GM12878 (cell line): ENCODE data around the gene ARHGEF18. TPM values are rescaled to one million over a fixed set of nuclear protein-coding genes. Genes with fewer than 3 reads are reported as not detected.

Experiments
- BACH1 ChIP-seq: fragments of 450-650 bp; IDR thresholded peaks from 2 replicates; pipeline ENCODE4 v1.6.1; 2017; ENCODE audit warnings: mild to moderate bottlenecking, borderline replicate concordance
- BMI1 ChIP-seq: fragments of 450-650 bp; IDR thresholded peaks from 2 replicates; pipeline ENCODE4 v1.6.1; 2016; ENCODE audit warnings: mild to moderate bottlenecking, moderate library complexity, borderline replicate concordance
- CTCF ChIP-seq, 3 experiments: IDR thresholded peaks in 2 of 3; conservative IDR thresholded peaks in 1 of 3; 2 replicates each; pipeline ENCODE4 v1.5.1; 2011; ENCODE audit warnings: low read depth in 3 of 3, low read length in 3 of 3, mild to moderate bottlenecking in 3 of 3, control low read depth in 2 of 3, moderate library complexity in 2 of 3, inconsistent platforms in 1 of 3, mixed read lengths in 1 of 3; ENCODE audit not compliant: control insufficient read depth in 2 of 3, insufficient read depth in 1 of 3; ENCODE audit errors: extremely low read depth in 1 of 3
- CUX1 ChIP-seq: IDR thresholded peaks from 2 replicates; pipeline ENCODE4 v1.6.1; 2012; ENCODE audit warnings: improper control_type of control experiment, low read depth, low read length; ENCODE audit not compliant: insufficient replicate concordance
- DPF2 ChIP-seq: fragments of 450-650 bp; IDR thresholded peaks from 2 replicates; pipeline ENCODE4 v1.6.1; 2017; ENCODE audit warnings: mild to moderate bottlenecking
- EED ChIP-seq: sonication (generic); IDR thresholded peaks from 2 replicates; pipeline ENCODE4 v1.6.1; 2016; ENCODE audit warnings: antibody characterized with exemption, low read depth
- JUND ChIP-seq: IDR thresholded peaks from 2 replicates; pipeline ENCODE4 v1.6.1; 2012; ENCODE audit warnings: low read depth, mild to moderate bottlenecking, low read length, improper control_type of control experiment, moderate library complexity
- MEF2B ChIP-seq: fragments of 450-650 bp; IDR thresholded peaks from 2 replicates; pipeline ENCODE4 v1.6.1; 2018; ENCODE audit warnings: mild to moderate bottlenecking, moderate library complexity; ENCODE audit not compliant: partially characterized antibody, poor library complexity, severe bottlenecking
- MTA2 ChIP-seq: fragments of 450-650 bp; IDR thresholded peaks from 2 replicates; pipeline ENCODE4 v1.6.1; 2016; ENCODE audit warnings: low read depth, mild to moderate bottlenecking, moderate library complexity
- MTA3 ChIP-seq: IDR thresholded peaks from 2 replicates; pipeline ENCODE4 v1.6.1; 2012; ENCODE audit warnings: low read length, inconsistent platforms, borderline replicate concordance
- NFYA ChIP-seq: IDR thresholded peaks from 2 replicates; pipeline ENCODE4 v1.6.1; 2011; ENCODE audit warnings: low read depth, mild to moderate bottlenecking, low read length, improper control_type of control experiment, borderline replicate concordance
- NKRF ChIP-seq: fragments of 450-650 bp; conservative IDR thresholded peaks from 2 replicates; pipeline ENCODE4 v1.6.1; 2017; ENCODE audit warnings: mild to moderate bottlenecking, moderate library complexity
- PML ChIP-seq: IDR thresholded peaks from 2 replicates; pipeline ENCODE4 v1.6.1; 2012; ENCODE audit warnings: low read length, inconsistent platforms
- POU2F2 ChIP-seq: IDR thresholded peaks from 3 replicates; pipeline ENCODE4 v1.6.1; 2011; ENCODE audit warnings: low read depth, mild to moderate bottlenecking, low read length, borderline replicate concordance
- SMAD5 ChIP-seq: IDR thresholded peaks from 2 replicates; pipeline ENCODE4 v1.6.1; 2016; ENCODE audit warnings: antibody characterized with exemption, low read depth
- TARDBP ChIP-seq: IDR thresholded peaks from 2 replicates; pipeline ENCODE4 v1.6.1; 2016; ENCODE audit warnings: borderline replicate concordance
- TBL1XR1 ChIP-seq: IDR thresholded peaks from 2 replicates; pipeline ENCODE4 v1.6.1; 2012; ENCODE audit warnings: low read depth, low read length, improper control_type of control experiment
- TCF12 ChIP-seq: IDR thresholded peaks from 2 replicates; pipeline ENCODE4 v1.6.1; 2011; ENCODE audit warnings: low read depth, mild to moderate bottlenecking, low read length
- YBX1 ChIP-seq: fragments of 450-650 bp; IDR thresholded peaks from 2 replicates; pipeline ENCODE4 v1.6.1; 2016; ENCODE audit warnings: antibody characterized with exemption
- ZNF24 ChIP-seq: fragments of 450-650 bp; IDR thresholded peaks from 2 replicates; pipeline ENCODE4 v1.6.1; 2017; ENCODE audit warnings: antibody characterized with exemption, mild to moderate bottlenecking
- ZNF274 ChIP-seq: IDR thresholded peaks from one replicate; pipeline ENCODE4 v1.8.0; 2011; ENCODE audit not compliant: insufficient read length, insufficient read depth
- ZNF384 ChIP-seq: IDR thresholded peaks from 2 replicates; pipeline ENCODE4 v1.6.1; 2012; ENCODE audit warnings: low read depth, mild to moderate bottlenecking, low read length, improper control_type of control experiment, borderline replicate concordance
- polyA plus RNA-seq, 11 experiments: library from polyadenylated mRNA; depleted of rRNA in 4 of 11; unstranded in 6 of 11; stranded (reverse) in 5 of 11; fragments of >200 nt; fragmentation: Nextera tagmentation in 4 of 11; fragmentation: Illumina TruSeq in 1 of 11; extraction: Ambion mirVana in 4 of 11; extraction: Trizol in 1 of 11; gene quantifications; 1 replicate in 1 of 11; 2 replicates in 10 of 11; pipeline versions ENCODE4 v1.2.1 to v1.2.3, GENCODE V29; 2011 to 2016; ENCODE audit warnings: inconsistent platforms in 2 of 11, missing spikeins in 2 of 11, low read depth in 1 of 11
- total RNA-seq, 4 experiments: library from RNA; depleted of rRNA in 3 of 4; stranded (reverse); fragments of >200 nt in 3 of 4; fragmentation: Illumina TruSeq in 1 of 4; extraction: Trizol in 1 of 4; gene quantifications; 2 replicates each; pipeline versions ENCODE4 v1.2.1 to v1.2.3, GENCODE V29; 2013 to 2021

ARHGEF18 gene
- total and polyA plus RNA-seq, 10 of the 15 experiments (the other 5 are each of a cell fraction or from before 2014, with no cell fraction given), result 0.31 to 32.3 (median 13.4) TPM

- TF ChIP-seq POU2F2 (peak; percentile 86), TCF12 (peak; percentile 95), MTA2 (peak; percentile 95), BMI1 (0 out of 2 replicates have a peak, but pooled peaks have one; percentile 74), MTA3 (peak; percentile 75; the same call in 1 of the 2 replicates), PML (peak; percentile 88), BACH1 (peak; percentile 55; the same call in 1 of the 2 replicates), DPF2 (peak; percentile 81), ZNF274 (no peak), EED (peak; percentile 98), NKRF (no peak; the same call in 1 of the 2 replicates), TBL1XR1 (peak; percentile 95), NFYA (no peak), ZNF384 (peak; percentile 55; the same call in 1 of the 2 replicates), CTCF (IDR thresholded peaks at IDR 0.05 in 2 of 3, conservative IDR thresholded peaks at IDR 0.05 in 1 of 3; ENCODE audit: control insufficient read depth in 2 of 3, extremely low read depth in 1 of 3, insufficient read depth in 1 of 3, low read depth in 3 of 3, low read length in 3 of 3) (peak; percentile 17 to 31 (median 31); a peak in 3 of 6 replicates), JUND (peak; percentile 43; the same call in 1 of the 2 replicates), SMAD5 (no peak), CUX1 (peak; percentile 99), YBX1 (peak; percentile 84), TARDBP (no peak), ZNF24 (peak; percentile 70; the same call in 1 of the 2 replicates), MEF2B (peak; percentile 100)
Measured at GRCh38 chr19:7337380-7338194, 11.2 kb upstream of the ARHGEF18 start (continued).
